Measurements from ENCODE around the gene NUP153. TPM values are rescaled to one million over a fixed set of nuclear protein-coding genes. Genes with fewer than 3 reads are reported as not detected.

NUP153 gene
- total and polyA plus RNA-seq, 2 donors (not counting 1 experiment from before 2014, with no cell fraction given), result 17.9 to 70.5 TPM

DNA sequence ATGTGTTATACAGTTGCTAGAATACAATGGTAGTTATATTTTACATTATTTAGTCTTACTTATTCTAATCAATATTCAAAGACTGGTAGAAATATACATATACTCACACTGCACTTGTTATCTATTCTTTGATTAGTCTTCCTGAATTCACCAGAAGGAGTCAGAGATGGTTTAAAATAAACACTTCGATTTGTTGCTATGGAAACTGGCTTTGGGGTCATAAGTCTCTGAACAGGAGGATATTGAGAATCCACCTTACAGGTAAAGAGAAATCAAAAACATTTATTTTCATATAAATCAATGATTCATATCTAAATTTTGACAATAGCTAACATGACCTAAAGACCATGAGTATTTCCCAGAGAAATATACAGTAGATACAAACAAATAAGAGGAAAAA lies 41.6 kb downstream of the NUP153 start:
- Mint-ChIP-seq H3K4me3 (no peak overlapping the region), H3K27ac (no peak overlapping the region), H3K27me3 (no peaks in the 10 kb centered on the region), H3K9me3 (ENCODE audit: insufficient read depth) (no peaks in the 10 kb centered on the region), H3K4me1 (no peaks in the 10 kb centered on the region)
- Histone ChIP-seq H3K36me3 (replicated peaks in 1 of 2; ENCODE audit: control extremely low read depth in 1 of 2, control insufficient read depth in 1 of 2, extremely low read depth in 1 of 2, insufficient read depth in 2 of 2, low read length in 1 of 2) (peaks cover 23 to 67% of the 10 kb centered on the region in 2 experiments), H2AFZ (ENCODE audit: insufficient read depth, low read depth, low read length, poor library complexity, severe bottlenecking) (no peak overlapping the region), H3K4me2 (replicated peaks; ENCODE audit: low read depth, low read length, poor library complexity, severe bottlenecking) (no peak overlapping the region), H3K27me3 (replicated peaks in 1 of 4; ENCODE audit: control extremely low read depth in 1 of 4, control insufficient read depth in 3 of 4, insufficient read depth in 4 of 4, low read length in 3 of 4) (no peaks in the 10 kb centered on the region), H3K27ac (ENCODE audit: low read length in 2 of 2) (no peak overlapping the region), H3K9me3 (ENCODE audit: control extremely low read depth in 1 of 3, control insufficient read depth in 2 of 3, insufficient read depth in 1 of 3, low read length in 2 of 3) (no peaks in the 10 kb centered on the region), H3K4me3 (ENCODE audit: control extremely low read depth in 1 of 5, extremely low read depth in 1 of 5, insufficient read depth in 1 of 5, low read depth in 2 of 5, low read length in 4 of 5) (no peak overlapping the region), H3K9ac (ENCODE audit: low read length) (no peak overlapping the region), H4K20me1 (ENCODE audit: control insufficient read depth, insufficient read depth, low read length, poor library complexity, severe bottlenecking) (peaks cover 10% of the 10 kb centered on the region), H3K4me1 (ENCODE audit: control insufficient read depth in 2 of 2, insufficient read depth in 2 of 2, low read length in 2 of 2) (no peaks in the 10 kb centered on the region), H3K79me2 (ENCODE audit: control insufficient read depth, insufficient read depth, low read length) (peaks cover 42% of the 10 kb centered on the region)
- ChIA-PET CTCF (interaction anchor here (1.0 to 2.7 kb wide), 2 partner anchors 38 to 139 kb away, joined by 3 to 8 read pairs; no protein-coding TSS in a partner anchor), POLR2A (no interaction called here)
- no peak for DNase-seq
- ATAC-seq (ENCODE audit: low read depth), result no peak
- intact Hi-C loops (cut with micrococcal nuclease), result loop anchor here (5.0 to 10.0 kb wide), 2 partner anchors 37 to 60 kb away; partner anchors contain the start of gene FAM8A1
- TF ChIP-seq, protein P1, sequence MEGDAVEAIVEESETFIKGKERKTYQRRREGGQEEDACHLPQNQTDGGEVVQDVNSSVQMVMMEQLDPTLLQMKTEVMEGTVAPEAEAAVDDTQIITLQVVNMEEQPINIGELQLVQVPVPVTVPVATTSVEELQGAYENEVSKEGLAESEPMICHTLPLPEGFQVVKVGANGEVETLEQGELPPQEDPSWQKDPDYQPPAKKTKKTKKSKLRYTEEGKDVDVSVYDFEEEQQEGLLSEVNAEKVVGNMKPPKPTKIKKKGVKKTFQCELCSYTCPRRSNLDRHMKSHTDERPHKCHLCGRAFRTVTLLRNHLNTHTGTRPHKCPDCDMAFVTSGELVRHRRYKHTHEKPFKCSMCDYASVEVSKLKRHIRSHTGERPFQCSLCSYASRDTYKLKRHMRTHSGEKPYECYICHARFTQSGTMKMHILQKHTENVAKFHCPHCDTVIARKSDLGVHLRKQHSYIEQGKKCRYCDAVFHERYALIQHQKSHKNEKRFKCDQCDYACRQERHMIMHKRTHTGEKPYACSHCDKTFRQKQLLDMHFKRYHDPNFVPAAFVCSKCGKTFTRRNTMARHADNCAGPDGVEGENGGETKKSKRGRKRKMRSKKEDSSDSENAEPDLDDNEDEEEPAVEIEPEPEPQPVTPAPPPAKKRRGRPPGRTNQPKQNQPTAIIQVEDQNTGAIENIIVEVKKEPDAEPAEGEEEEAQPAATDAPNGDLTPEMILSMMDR (IDR thresholded peaks at IDR 0.05), result no peak
- TF ChIP-seq EZH2 (IDR thresholded peaks at IDR 0.05; ENCODE audit: borderline replicate concordance, insufficient read depth, low read depth, low read length, poor library complexity, severe bottlenecking), result no peak
- no CpG with 5 or more reads among the region's 1 CpG for WGBS (ENCODE audit: insufficient coverage)

DNA sequence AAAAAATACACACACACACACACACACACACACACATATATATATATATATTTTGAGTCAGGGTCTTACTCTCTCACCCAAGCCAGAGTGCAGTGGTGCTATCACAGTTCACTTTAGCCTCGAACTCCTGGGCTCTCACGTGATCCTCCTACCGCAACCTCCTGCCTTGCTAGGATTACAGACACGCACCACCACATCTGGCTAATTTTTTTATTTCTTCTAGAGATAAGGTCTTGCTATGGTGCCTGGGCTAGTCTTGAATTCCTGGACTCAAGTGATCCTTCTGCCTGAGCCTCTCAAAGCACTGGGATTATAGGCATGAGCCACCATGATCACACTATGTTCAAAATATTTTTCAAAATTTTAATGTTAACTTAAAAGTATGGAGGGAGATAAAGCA lies 43.5 kb downstream of the NUP153 start:
- intact Hi-C loops (cut with micrococcal nuclease), result loop anchor here (10.0 kb wide), 1 partner anchor 58 kb away; the partner anchor contains the start of gene FAM8A1
- Histone ChIP-seq H3K4me2 (replicated peaks; ENCODE audit: low read depth, low read length, poor library complexity, severe bottlenecking) (no peak overlapping the region), H3K4me1 (ENCODE audit: control insufficient read depth in 2 of 2, insufficient read depth in 2 of 2, low read length in 2 of 2) (no peaks in the 10 kb centered on the region), H3K27me3 (replicated peaks in 1 of 4; ENCODE audit: control extremely low read depth in 1 of 4, control insufficient read depth in 3 of 4, insufficient read depth in 4 of 4, low read length in 3 of 4) (no peaks in the 10 kb centered on the region), H3K4me3 (ENCODE audit: control extremely low read depth in 1 of 5, extremely low read depth in 1 of 5, insufficient read depth in 1 of 5, low read depth in 2 of 5, low read length in 4 of 5) (no peak overlapping the region), H3K9ac (ENCODE audit: low read length) (no peak overlapping the region), H3K27ac (ENCODE audit: low read length in 2 of 2) (no peak overlapping the region), H4K20me1 (ENCODE audit: control insufficient read depth, insufficient read depth, low read length, poor library complexity, severe bottlenecking) (peaks cover 14% of the 10 kb centered on the region), H3K79me2 (ENCODE audit: control insufficient read depth, insufficient read depth, low read length) (peaks cover 37% of the 10 kb centered on the region), H3K36me3 (replicated peaks in 1 of 2; ENCODE audit: control extremely low read depth in 1 of 2, control insufficient read depth in 1 of 2, extremely low read depth in 1 of 2, insufficient read depth in 2 of 2, low read length in 1 of 2) (peaks cover 22 to 65% of the 10 kb centered on the region in 2 experiments), H2AFZ (ENCODE audit: insufficient read depth, low read depth, low read length, poor library complexity, severe bottlenecking) (no peak overlapping the region), H3K9me3 (ENCODE audit: control extremely low read depth in 1 of 3, control insufficient read depth in 2 of 3, insufficient read depth in 1 of 3, low read length in 2 of 3) (no peaks in the 10 kb centered on the region)
- TF ChIP-seq, protein P1 (IDR thresholded peaks at IDR 0.05), result no peak
- TF ChIP-seq EZH2 (IDR thresholded peaks at IDR 0.05; ENCODE audit: borderline replicate concordance, insufficient read depth, low read depth, low read length, poor library complexity, severe bottlenecking), result no peak
- Mint-ChIP-seq H3K27me3 (no peaks in the 10 kb centered on the region), H3K4me1 (no peaks in the 10 kb centered on the region), H3K4me3 (no peak overlapping the region), H3K9me3 (ENCODE audit: insufficient read depth) (no peaks in the 10 kb centered on the region), H3K27ac (no peak overlapping the region)
- no CpG with 5 or more reads among the region's 4 CpGs for WGBS (ENCODE audit: insufficient coverage)
- POLR2A ChIA-PET, result no interaction called here
- no peak for ATAC-seq (ENCODE audit: low read depth)
- CTCF ChIA-PET, result no interaction called here
- DNase-seq, result no peak
